HG03521 (cell line): ENCODE results near the gene PRMT5.
A peak's percentile ranks its signal among the peaks of the same experiment; 100 is the strongest.

Source experiments
- ATAC-seq: cut with Tn5 transposase; IDR thresholded peaks from one replicate; pipeline ENCODE4 v1.9.1; 2021; ENCODE audit warnings: mild to moderate bottlenecking, moderate library complexity; ENCODE audit not compliant: unreplicated experiment

PRMT5 gene

GRCh38 chr14:22898302-22899090 lies 30.7 kb downstream of the PRMT5 start:
- ATAC-seq, result no peak

- no peak for ATAC-seq
Observed at GRCh38 chr14:22897357-22897756, 31.8 kb downstream of the PRMT5 start.

GRCh38 chr14:22896760-22897159 lies 32.4 kb downstream of the PRMT5 start:
- no peak for ATAC-seq

- no peak for ATAC-seq
Observed at GRCh38 chr14:22896356-22896755, 32.8 kb downstream of the PRMT5 start.

- ATAC-seq, result no peak
Observed at GRCh38 chr14:22895402-22895801, 33.8 kb downstream of the PRMT5 start.

GRCh38 chr14:22893706-22894105 lies 35.5 kb downstream of the PRMT5 start:
- no peak for ATAC-seq

GRCh38 chr14:22892488-22892887 lies 36.7 kb downstream of the PRMT5 start:
- ATAC-seq, result no peak

- ATAC-seq, result no peak
Observed at GRCh38 chr14:22890416-22890815, 38.8 kb downstream of the PRMT5 start.

GRCh38 chr14:22888662-22889061 lies 40.5 kb downstream of the PRMT5 start:
- ATAC-seq, result no peak

GRCh38 chr14:22887990-22888378 lies 41.2 kb downstream of the PRMT5 start:
- peak; percentile 35 for ATAC-seq

GRCh38 chr14:22887260-22887989 lies 41.8 kb downstream of the PRMT5 start:
- ATAC-seq, result peak; percentile 29

- ATAC-seq, result peak; percentile 49
Observed at GRCh38 chr14:22886500-22887259, 42.5 kb downstream of the PRMT5 start.

GRCh38 chr14:22885975-22886374 lies 43.2 kb downstream of the PRMT5 start:
- no peak for ATAC-seq

GRCh38 chr14:22884738-22885523 lies 44.2 kb downstream of the PRMT5 start:
- ATAC-seq, result no peak

GRCh38 chr14:22884076-22884737 lies 45.0 kb downstream of the PRMT5 start:
- ATAC-seq, result no peak

GRCh38 chr14:22883173-22883976 lies 45.8 kb downstream of the PRMT5 start, which contains the start of gene REM2:
Gene REM2 (plus strand): TSS chr14:22883222. CDS start chr14:22883288, 66 bp downstream.
- no peak for ATAC-seq

- no peak for ATAC-seq
Observed at GRCh38 chr14:22882529-22883172, 46.5 kb downstream of the PRMT5 start.

GRCh38 chr14:22882064-22882463 lies 47.1 kb downstream of the PRMT5 start:
- no peak for ATAC-seq
